GM18868 (cell line): Measurements from ENCODE around the gene EIF3I.

Experiments used
- ATAC-seq: cut with Tn5 transposase; IDR thresholded peaks from one replicate; pipeline ENCODE4 v1.9.1; 2021; ENCODE audit warnings: mild to moderate bottlenecking, moderate library complexity; ENCODE audit not compliant: unreplicated experiment

Gene EIF3I

GRCh38 chr1:32221980-32222755 lies at the start of gene EIF3I, which contains the start of gene TMEM234:
TSS of gene EIF3I (plus strand) at chr1:32222407. CDS start at chr1:32222442, 35 bp downstream.
TSS of gene TMEM234 (minus strand) at chr1:32222353. CDS start at chr1:32222322, 31 bp downstream.
- peak; percentile 84 for ATAC-seq

- ATAC-seq = no peak
These were observed 49.5 kb upstream of the EIF3I start for GRCh38 chr1:32172621-32173245.

GRCh38 chr1:32178380-32179192 lies 43.6 kb upstream of the EIF3I start:
- no peak for ATAC-seq

GRCh38 chr1:32179193-32179442 lies 43.1 kb upstream of the EIF3I start:
- no peak for ATAC-seq

DNA sequence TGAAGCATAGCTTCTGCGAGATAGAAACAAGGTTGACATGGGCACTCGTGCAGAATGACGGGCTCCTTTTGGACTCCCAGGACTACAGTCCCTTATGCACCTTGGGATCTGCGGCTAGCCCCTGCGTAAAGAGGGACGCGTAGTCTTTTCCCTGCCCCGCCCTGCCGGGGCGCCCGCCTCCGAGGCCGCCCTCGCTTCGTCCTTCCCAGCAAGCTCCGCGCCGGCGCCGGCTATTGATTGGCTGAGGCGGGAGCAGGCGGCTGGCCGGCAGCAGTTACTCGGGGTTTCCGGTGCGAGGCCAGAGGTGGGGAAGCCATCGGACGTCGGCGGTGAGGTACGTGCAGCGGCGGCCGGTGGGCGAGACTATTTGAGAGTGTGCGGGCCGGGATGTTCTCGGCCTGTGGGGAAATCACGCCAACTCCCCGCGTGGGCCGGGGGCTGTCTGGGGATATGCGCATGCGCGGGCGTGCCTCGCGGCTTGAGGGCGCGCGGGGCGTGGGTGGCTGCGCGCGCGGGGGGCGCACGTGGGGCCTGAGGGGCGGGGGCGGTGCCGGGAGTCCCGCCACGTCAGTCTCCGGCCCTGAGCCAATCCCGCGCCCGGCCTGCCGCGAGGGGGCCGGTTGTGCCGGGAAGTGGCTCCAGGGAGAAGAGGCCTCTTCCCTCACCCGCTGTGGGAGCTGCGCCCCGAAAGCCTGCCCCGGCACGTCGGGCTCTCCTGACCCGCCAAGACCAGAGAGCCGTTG lies 42.6 kb upstream of the EIF3I start, which contains the start of gene TXLNA:
Gene TXLNA, plus strand, starts transcription at position 233 of the 743 bp plus-strand sequence. CDS start 671 bp downstream, outside the sequence.
- ATAC-seq = peak; percentile 88

GRCh38 chr1:32180186-32181060 lies 41.8 kb upstream of the EIF3I start:
- no peak for ATAC-seq

- no peak for ATAC-seq
These were observed 41.1 kb upstream of the EIF3I start for GRCh38 chr1:32181065-32181464.

DNA sequence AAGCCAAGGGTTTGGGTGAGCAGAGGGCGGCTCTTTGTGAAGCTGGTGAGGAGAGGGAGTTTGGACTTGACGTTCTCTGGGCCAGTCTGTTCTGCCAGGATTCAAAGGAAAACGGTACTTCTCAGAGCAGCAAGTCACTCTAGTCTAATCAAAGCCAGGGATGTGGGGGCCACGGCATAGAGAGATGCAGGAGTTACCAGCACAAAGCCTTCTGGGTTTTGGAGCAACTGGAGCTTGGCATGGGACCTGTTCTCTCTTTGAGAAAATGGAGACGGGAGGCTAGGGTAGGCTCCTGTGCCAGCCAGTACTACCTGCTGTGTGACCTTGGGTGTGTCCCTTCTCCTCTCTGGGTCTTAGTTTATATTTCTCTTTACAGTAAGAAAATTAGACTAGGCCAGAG lies 40.6 kb upstream of the EIF3I start:
- ATAC-seq = no peak

- no peak for ATAC-seq
These were observed 40.1 kb upstream of the EIF3I start for GRCh38 chr1:32182060-32182459.

DNA sequence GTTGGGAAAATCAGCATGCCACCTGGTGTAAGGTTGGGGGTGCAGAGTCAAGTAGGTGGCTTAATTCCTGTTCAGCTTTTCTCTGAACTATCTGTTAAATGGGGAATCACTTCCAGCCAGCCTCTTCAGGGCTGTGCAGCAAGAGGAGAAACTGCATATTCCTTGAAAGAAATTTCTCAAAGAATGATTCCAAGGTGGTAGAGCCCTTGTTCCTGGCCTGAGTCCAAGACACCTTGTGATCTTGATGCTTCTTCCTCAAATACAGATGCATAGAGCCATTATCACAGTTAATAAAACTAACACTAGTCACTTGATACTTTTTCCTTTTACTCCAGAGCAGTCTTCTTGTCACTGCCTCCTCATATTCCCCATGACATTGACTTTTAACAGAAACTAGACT lies 37.6 kb upstream of the EIF3I start:
- ATAC-seq = no peak

GRCh38 chr1:32186077-32186476 lies 36.1 kb upstream of the EIF3I start:
- no peak for ATAC-seq

GRCh38 chr1:32186491-32186890 lies 35.7 kb upstream of the EIF3I start:
- ATAC-seq = no peak

GRCh38 chr1:32187850-32188249 lies 34.4 kb upstream of the EIF3I start:
- no peak for ATAC-seq

DNA sequence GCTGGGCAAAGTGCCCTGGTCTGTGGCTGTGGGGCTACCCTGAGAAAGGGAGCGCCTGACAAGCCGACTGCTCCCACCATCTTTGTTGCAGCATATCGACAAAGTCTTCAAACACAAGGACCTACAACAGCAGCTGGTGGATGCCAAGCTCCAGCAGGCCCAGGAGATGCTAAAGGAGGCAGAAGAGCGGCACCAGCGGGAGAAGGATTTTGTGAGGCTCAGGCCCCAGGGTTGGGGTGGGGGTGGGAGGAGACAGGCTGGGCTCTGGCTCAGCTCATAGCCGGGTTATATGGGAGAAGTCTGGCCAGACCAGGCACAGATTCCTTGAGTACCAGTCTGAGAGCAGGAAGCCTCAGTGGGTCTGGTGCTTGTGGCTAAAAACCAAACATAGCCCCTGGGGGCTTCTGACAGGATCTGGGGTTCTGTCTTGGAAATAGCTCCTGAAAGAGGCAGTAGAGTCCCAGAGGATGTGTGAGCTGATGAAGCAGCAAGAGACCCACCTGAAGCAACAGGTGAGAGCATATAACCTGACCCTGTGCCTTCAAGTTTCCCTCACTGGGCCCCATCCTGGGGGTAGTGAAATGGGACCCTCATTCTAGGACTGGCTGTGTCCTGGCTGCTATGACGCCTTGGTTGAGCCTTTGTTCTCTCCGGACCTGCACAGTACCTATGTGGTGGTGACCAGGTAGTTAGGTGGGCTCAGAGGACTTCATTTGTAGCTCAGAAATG lies 29.8 kb upstream of the EIF3I start:
- no peak for ATAC-seq

- ATAC-seq = no peak
These were observed 27.2 kb upstream of the EIF3I start for GRCh38 chr1:32194984-32195383.

DNA sequence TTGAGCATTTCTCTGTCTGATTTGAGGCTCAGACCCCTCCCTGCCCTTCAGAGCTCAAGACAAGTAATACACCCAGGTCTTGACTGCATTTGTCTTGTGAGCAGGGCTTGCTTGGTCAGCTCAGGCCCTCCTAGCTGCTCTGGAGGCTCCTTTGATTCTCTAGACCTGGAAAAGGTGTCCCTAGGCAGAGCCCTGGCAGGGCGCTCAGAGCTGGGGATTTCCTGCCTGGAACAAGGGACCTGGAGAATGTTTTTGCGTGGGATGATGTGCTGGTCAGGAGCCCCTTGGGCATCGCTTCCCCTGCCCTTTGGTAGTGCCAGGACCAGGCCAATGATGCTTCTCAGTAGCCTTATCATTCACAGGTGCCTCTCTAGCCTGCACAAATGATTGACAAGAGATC lies 26.7 kb upstream of the EIF3I start:
- no peak for ATAC-seq

DNA sequence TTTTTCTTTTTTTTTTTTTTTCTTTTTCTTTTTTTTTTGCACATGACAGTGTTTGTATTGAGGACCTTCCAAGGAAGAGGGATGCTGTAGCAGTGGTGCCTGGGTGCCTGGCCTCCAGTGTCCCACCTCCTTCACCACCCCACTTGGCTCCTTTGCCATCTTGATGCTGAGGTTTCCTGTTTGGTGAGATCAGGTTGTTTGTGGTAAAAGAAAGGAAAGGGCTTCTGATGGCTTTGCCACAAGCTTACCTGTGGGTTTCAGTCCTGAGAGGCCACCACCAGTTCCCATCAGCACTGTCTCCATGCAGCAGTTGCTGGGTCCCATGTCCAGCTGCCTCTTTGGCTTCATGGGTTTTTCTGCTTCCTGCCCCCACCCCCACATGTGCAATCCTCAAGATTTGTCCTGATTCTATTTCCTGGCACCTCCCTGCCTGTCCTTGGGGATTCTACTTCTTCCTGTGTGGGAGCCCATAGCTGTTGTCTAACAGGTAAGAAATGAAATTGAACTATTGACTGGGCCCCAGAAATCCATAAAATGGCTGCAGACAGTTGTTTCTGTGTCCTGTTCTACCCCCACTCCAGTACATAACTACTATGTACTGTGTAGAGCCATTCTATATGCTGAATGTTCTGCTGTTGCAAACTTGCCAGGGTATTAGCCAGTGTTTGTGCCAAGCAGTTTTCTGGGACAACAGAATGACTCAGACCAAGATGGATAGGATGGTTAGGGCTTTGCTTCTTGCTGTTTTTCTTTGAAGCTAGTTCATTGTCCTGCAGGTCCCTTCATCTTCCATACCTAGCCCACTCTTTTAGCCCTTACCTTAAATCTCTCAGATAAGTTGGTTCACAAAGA lies 26.0 kb upstream of the EIF3I start:
- ATAC-seq = no peak

- ATAC-seq = no peak
These were observed 25.1 kb upstream of the EIF3I start for GRCh38 chr1:32197074-32197473.
